ENCODE measurements around the gene ATMIN.

The ATMIN gene

GRCh38 chr16:81036751-81037350 is 1.2 kb downstream of the ATMIN start:
- Mint-ChIP-seq H3K4me1 (peaks cover 46% of the 10 kb centered on the region), H3K9me3 (no peaks in the 10 kb centered on the region), H3K27me3 (no peaks in the 10 kb centered on the region), H3K36me3 (peaks cover 8% of the 10 kb centered on the region), H3K27ac (peak overlapping the region; percentile 85), H3K4me3 (peak overlapping the region; percentile 93)

GRCh38 chr16:81040131-81040530 is 4.5 kb downstream of the ATMIN start:
- Mint-ChIP-seq H3K4me1 (peaks cover 44% of the 10 kb centered on the region), H3K36me3 (peaks cover 25% of the 10 kb centered on the region), H3K27me3 (no peaks in the 10 kb centered on the region), H3K9me3 (no peaks in the 10 kb centered on the region), H3K4me3 (no peak overlapping the region), H3K27ac (peak overlapping the region; percentile 7)

- no peaks in the 10 kb centered on the region for H3K9me3 Mint-ChIP-seq
- H3K27ac Mint-ChIP-seq, result peak overlapping the region; percentile 7
- peaks cover 28% of the 10 kb centered on the region for H3K36me3 Mint-ChIP-seq
Observed at GRCh38 chr16:81040842-81041241, 5.2 kb downstream of the ATMIN start.

GRCh38 chr16:81041696-81042095 is 6.1 kb downstream of the ATMIN start:
- no peaks in the 10 kb centered on the region for H3K9me3 Mint-ChIP-seq
- peaks cover 38% of the 10 kb centered on the region for H3K4me1 Mint-ChIP-seq
- H3K27me3 Mint-ChIP-seq, result no peaks in the 10 kb centered on the region
- H3K4me3 Mint-ChIP-seq, result no peak overlapping the region
- peak overlapping the region; percentile 82 for H3K27ac Mint-ChIP-seq
- peaks cover 28% of the 10 kb centered on the region for H3K36me3 Mint-ChIP-seq

More at GRCh38 chr16:81040842-81041241, 5.2 kb downstream of the ATMIN start:
- Mint-ChIP-seq H3K27me3 (no peaks in the 10 kb centered on the region), H3K4me3 (no peak overlapping the region), H3K4me1 (peaks cover 41% of the 10 kb centered on the region)

GRCh38 chr16:81042821-81043220 is 7.2 kb downstream of the ATMIN start:
- H3K27ac Mint-ChIP-seq, result no peak overlapping the region
- peaks cover 28% of the 10 kb centered on the region for H3K36me3 Mint-ChIP-seq
- H3K27me3 Mint-ChIP-seq, result no peaks in the 10 kb centered on the region
- no peaks in the 10 kb centered on the region for H3K9me3 Mint-ChIP-seq
- H3K4me3 Mint-ChIP-seq, result no peak overlapping the region
- peaks cover 27% of the 10 kb centered on the region for H3K4me1 Mint-ChIP-seq

- H3K27me3 Mint-ChIP-seq, result no peaks in the 10 kb centered on the region
- no peak overlapping the region for H3K27ac Mint-ChIP-seq
- H3K9me3 Mint-ChIP-seq, result peaks cover 11% of the 10 kb centered on the region
- no peak overlapping the region for H3K4me3 Mint-ChIP-seq
- peaks cover 6% of the 10 kb centered on the region for H3K36me3 Mint-ChIP-seq
- no peaks in the 10 kb centered on the region for H3K4me1 Mint-ChIP-seq
Observed at GRCh38 chr16:81053761-81054160, 18.1 kb downstream of the ATMIN start.

- H3K36me3 Mint-ChIP-seq, result no peaks in the 10 kb centered on the region
- no peak overlapping the region for H3K4me3 Mint-ChIP-seq
- H3K9me3 Mint-ChIP-seq, result no peaks in the 10 kb centered on the region
- no peaks in the 10 kb centered on the region for H3K4me1 Mint-ChIP-seq
- no peak overlapping the region for H3K27ac Mint-ChIP-seq
- H3K27me3 Mint-ChIP-seq, result no peaks in the 10 kb centered on the region
Observed at GRCh38 chr16:81060576-81061306, 25.1 kb downstream of the ATMIN start.

- no peak overlapping the region for H3K27ac Mint-ChIP-seq
- H3K4me3 Mint-ChIP-seq, result no peak overlapping the region
- no peaks in the 10 kb centered on the region for H3K9me3 Mint-ChIP-seq
- H3K36me3 Mint-ChIP-seq, result no peaks in the 10 kb centered on the region
- no peaks in the 10 kb centered on the region for H3K4me1 Mint-ChIP-seq
- H3K27me3 Mint-ChIP-seq, result no peaks in the 10 kb centered on the region
Observed at GRCh38 chr16:81061307-81061640, 25.6 kb downstream of the ATMIN start.

GRCh38 chr16:81061871-81062608 is 26.4 kb downstream of the ATMIN start:
- Mint-ChIP-seq H3K27me3 (no peaks in the 10 kb centered on the region), H3K27ac (no peak overlapping the region), H3K4me3 (no peak overlapping the region), H3K9me3 (no peaks in the 10 kb centered on the region), H3K36me3 (no peaks in the 10 kb centered on the region), H3K4me1 (peaks cover 2% of the 10 kb centered on the region)

GRCh38 chr16:81066681-81067080 is 31.0 kb downstream of the ATMIN start:
- Mint-ChIP-seq H3K36me3 (no peaks in the 10 kb centered on the region), H3K27me3 (no peaks in the 10 kb centered on the region), H3K27ac (no peak overlapping the region), H3K9me3 (no peaks in the 10 kb centered on the region), H3K4me3 (no peak overlapping the region), H3K4me1 (peaks cover 4% of the 10 kb centered on the region)

- peaks cover 4% of the 10 kb centered on the region for H3K4me1 Mint-ChIP-seq
- H3K9me3 Mint-ChIP-seq, result no peaks in the 10 kb centered on the region
- no peaks in the 10 kb centered on the region for H3K27me3 Mint-ChIP-seq
- no peak overlapping the region for H3K27ac Mint-ChIP-seq
- no peaks in the 10 kb centered on the region for H3K36me3 Mint-ChIP-seq
- H3K4me3 Mint-ChIP-seq, result no peak overlapping the region
Observed at GRCh38 chr16:81067166-81067565, 31.5 kb downstream of the ATMIN start.

GRCh38 chr16:81069063-81069462 is 33.4 kb downstream of the ATMIN start:
- no peaks in the 10 kb centered on the region for H3K27me3 Mint-ChIP-seq

GRCh38 chr16:81070979-81071378 is 35.3 kb downstream of the ATMIN start:
- no peaks in the 10 kb centered on the region for H3K27me3 Mint-ChIP-seq
- H3K4me1 Mint-ChIP-seq, result peaks cover 4% of the 10 kb centered on the region
- no peaks in the 10 kb centered on the region for H3K9me3 Mint-ChIP-seq
- H3K36me3 Mint-ChIP-seq, result no peaks in the 10 kb centered on the region
- H3K4me3 Mint-ChIP-seq, result no peak overlapping the region
- no peak overlapping the region for H3K27ac Mint-ChIP-seq

More at GRCh38 chr16:81069063-81069462, 33.4 kb downstream of the ATMIN start:
- no peaks in the 10 kb centered on the region for H3K36me3 Mint-ChIP-seq
- no peak overlapping the region for H3K27ac Mint-ChIP-seq
- H3K4me3 Mint-ChIP-seq, result no peak overlapping the region
- peaks cover 4% of the 10 kb centered on the region for H3K4me1 Mint-ChIP-seq
- no peaks in the 10 kb centered on the region for H3K9me3 Mint-ChIP-seq

- Mint-ChIP-seq H3K27ac (no peak overlapping the region), H3K36me3 (no peaks in the 10 kb centered on the region), H3K4me1 (peaks cover 4% of the 10 kb centered on the region), H3K9me3 (no peaks in the 10 kb centered on the region), H3K27me3 (no peaks in the 10 kb centered on the region), H3K4me3 (no peak overlapping the region)
Observed at GRCh38 chr16:81071805-81072204, 36.2 kb downstream of the ATMIN start.

GRCh38 chr16:81073560-81074330 is 38.1 kb downstream of the ATMIN start:
- Mint-ChIP-seq H3K9me3 (no peaks in the 10 kb centered on the region), H3K36me3 (no peaks in the 10 kb centered on the region), H3K27ac (no peak overlapping the region), H3K4me3 (no peak overlapping the region), H3K27me3 (no peaks in the 10 kb centered on the region), H3K4me1 (no peaks in the 10 kb centered on the region)

Measured in activated naive CD4-positive, alpha-beta T cell treated with anti-CD3 and anti-CD28 coated beads, Interleukin-2, amount 50 U/mL, for 24 hours (primary cell).